22Rv1 (cell line): ENCODE results near the gene SMIM14.
"Not testable (repeated sequence)": the region's sequence is repeated elsewhere in the genome, so short reads cannot be mapped to it uniquely, and the experiment has no call there.

Source experiments
- ZFX ChIP-seq: fragments of 450-650 bp; IDR thresholded peaks from 2 replicates; pipeline ENCODE4 v1.6.1; 2017; ENCODE audit warnings: antibody characterized with exemption, borderline replicate concordance
- TF ChIP-seq, protein P1 (sequence below): fragments of 450-650 bp; IDR thresholded peaks from 2 replicates; pipeline ENCODE4 v1.5.1; 2017; ENCODE audit warnings: mild to moderate bottlenecking

DNA sequence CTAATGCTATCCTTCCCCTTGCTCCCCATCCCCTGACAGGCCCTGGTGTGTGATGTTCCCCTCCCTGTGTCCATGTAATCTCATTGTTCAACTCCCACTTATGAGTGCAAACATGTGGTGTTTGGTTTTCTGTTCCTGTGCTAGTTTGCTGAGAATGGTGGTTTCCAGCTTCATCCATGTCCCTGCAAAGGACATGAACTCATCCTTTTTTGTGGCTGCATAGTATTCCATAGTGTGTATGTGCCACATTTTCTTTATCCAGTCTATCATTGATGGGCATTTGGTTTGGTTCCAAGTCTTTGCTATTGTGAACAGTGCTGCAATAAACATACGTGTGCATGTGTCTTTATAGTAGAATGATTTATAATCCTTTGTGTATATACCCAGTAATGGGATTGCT, 31.6 kb upstream of the SMIM14 start:
- TF ChIP-seq, protein P1, sequence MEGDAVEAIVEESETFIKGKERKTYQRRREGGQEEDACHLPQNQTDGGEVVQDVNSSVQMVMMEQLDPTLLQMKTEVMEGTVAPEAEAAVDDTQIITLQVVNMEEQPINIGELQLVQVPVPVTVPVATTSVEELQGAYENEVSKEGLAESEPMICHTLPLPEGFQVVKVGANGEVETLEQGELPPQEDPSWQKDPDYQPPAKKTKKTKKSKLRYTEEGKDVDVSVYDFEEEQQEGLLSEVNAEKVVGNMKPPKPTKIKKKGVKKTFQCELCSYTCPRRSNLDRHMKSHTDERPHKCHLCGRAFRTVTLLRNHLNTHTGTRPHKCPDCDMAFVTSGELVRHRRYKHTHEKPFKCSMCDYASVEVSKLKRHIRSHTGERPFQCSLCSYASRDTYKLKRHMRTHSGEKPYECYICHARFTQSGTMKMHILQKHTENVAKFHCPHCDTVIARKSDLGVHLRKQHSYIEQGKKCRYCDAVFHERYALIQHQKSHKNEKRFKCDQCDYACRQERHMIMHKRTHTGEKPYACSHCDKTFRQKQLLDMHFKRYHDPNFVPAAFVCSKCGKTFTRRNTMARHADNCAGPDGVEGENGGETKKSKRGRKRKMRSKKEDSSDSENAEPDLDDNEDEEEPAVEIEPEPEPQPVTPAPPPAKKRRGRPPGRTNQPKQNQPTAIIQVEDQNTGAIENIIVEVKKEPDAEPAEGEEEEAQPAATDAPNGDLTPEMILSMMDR: not testable (repeated sequence)
- TF ChIP-seq ZFX: not testable (repeated sequence)
